ENCODE data around the gene IL23R.

The IL23R gene

GRCh38 chr1:67274623-67275325, 108.5 kb downstream of the IL23R start:
- CTCF ChIA-PET: no interaction called here
- no peak for TF ChIP-seq CTCF (IDR thresholded peaks at IDR 0.05; ENCODE audit: insufficient read depth, low read length, missing control alignments)
- DNase-seq (ENCODE audit: low read depth, low spot score): no peak

GRCh38 chr1:67280696-67281095, 114.4 kb downstream of the IL23R start:
- DNase-seq (ENCODE audit: low read depth, low spot score): no peak
- ChIA-PET POLR2A (no interaction called here), CTCF (no interaction called here)
- no peak for TF ChIP-seq CTCF (IDR thresholded peaks at IDR 0.05; ENCODE audit: insufficient read depth, low read length, missing control alignments)
- H3K4me3 ChIP-seq (ENCODE audit: low read depth, low read length): no peak overlapping the region

More at GRCh38 chr1:67274623-67275325, 108.5 kb downstream of the IL23R start:
- POLR2A ChIA-PET: no interaction called here
- no peak overlapping the region for H3K4me3 ChIP-seq (ENCODE audit: low read depth, low read length)

GRCh38 chr1:67281244-67281643, 115.0 kb downstream of the IL23R start:
- H3K4me3 ChIP-seq (ENCODE audit: low read depth, low read length): no peak overlapping the region
- TF ChIP-seq CTCF (IDR thresholded peaks at IDR 0.05; ENCODE audit: insufficient read depth, low read length, missing control alignments): no peak
- ChIA-PET POLR2A (no interaction called here), CTCF (no interaction called here)
- DNase-seq (ENCODE audit: low read depth, low spot score): no peak

GRCh38 chr1:67285780-67286488, 119.7 kb downstream of the IL23R start:
- H3K4me3 ChIP-seq (ENCODE audit: low read depth, low read length): no peak overlapping the region
- POLR2A ChIA-PET: no interaction called here
- no peak for TF ChIP-seq CTCF (IDR thresholded peaks at IDR 0.05; ENCODE audit: insufficient read depth, low read length, missing control alignments)
- CTCF ChIA-PET: interaction anchor here (0.6 kb wide), 1 partner anchor 146 kb away, joined by 3 read pairs; no protein-coding TSS in a partner anchor
- no peak for DNase-seq (ENCODE audit: low read depth, low spot score)

- POLR2A ChIA-PET: no interaction called here
- CTCF ChIA-PET: no interaction called here
- DNase-seq (ENCODE audit: low read depth, low spot score): no peak
- no peak overlapping the region for H3K4me3 ChIP-seq (ENCODE audit: low read depth, low read length)
- TF ChIP-seq CTCF (IDR thresholded peaks at IDR 0.05; ENCODE audit: insufficient read depth, low read length, missing control alignments): no peak
Observed at GRCh38 chr1:67290236-67290635, 124.0 kb downstream of the IL23R start.

- CTCF ChIA-PET: no interaction called here
- no peak overlapping the region for H3K4me3 ChIP-seq (ENCODE audit: low read depth, low read length)
- POLR2A ChIA-PET: interaction anchor here (0.7 kb wide), 1 partner anchor 18 kb away, joined by 3 read pairs; no protein-coding TSS in a partner anchor
- TF ChIP-seq CTCF (IDR thresholded peaks at IDR 0.05; ENCODE audit: insufficient read depth, low read length, missing control alignments): no peak
- DNase-seq (ENCODE audit: low read depth, low spot score): no peak
Observed at GRCh38 chr1:67294836-67295617, 128.8 kb downstream of the IL23R start.

Measured in AG04449 (cell line).